Dermis microvascular lymphatic vessel endothelial cell (primary cell): ENCODE data around the gene IMMT. TPM values are rescaled to one million over a fixed set of nuclear protein-coding genes. Genes with fewer than 3 reads are reported as not detected.

Experiments
- total RNA-seq: library from RNA; depleted of rRNA; stranded (reverse); fragments of >200 nt; gene quantifications from 2 replicates; pipeline ENCODE4 v1.2.1, GENCODE V29; 2014

Gene IMMT
- total RNA-seq, 1 donor from 2014 or later, result 44.7 TPM

Other genes with a start within 250 kb of the IMMT start
- gene POLR1A, start 89.6 kb downstream of the IMMT start, total RNA-seq, result 9.2 and 12.3 TPM in 2 replicates
- gene PTCD3, start 89.2 kb downstream of the IMMT start, total RNA-seq, result 37.1 and 43.7 TPM in 2 replicates
- gene MRPL35, start 4.0 kb upstream of the IMMT start, total RNA-seq, result 37.9 and 51.5 TPM in 2 replicates
- gene REEP1, start 142.2 kb upstream of the IMMT start, total RNA-seq, result 6.7 and 15.0 TPM in 2 replicates
- 15.5 and 28.4 TPM in 2 replicates for gene KDM3A, start 245.9 kb upstream of the IMMT start, total RNA-seq